HG03469 (cell line): ENCODE results near the gene GXYLT1.
"Not testable (repeated sequence)": the region's sequence is repeated elsewhere in the genome, so short reads cannot be mapped to it uniquely, and the experiment has no call there.

ENCODE experiments used
- ATAC-seq: cut with Tn5 transposase; IDR thresholded peaks from one replicate; pipeline ENCODE4 v1.9.1; 2021; ENCODE audit warnings: mild to moderate bottlenecking, moderate library complexity, moderate number of reproducible peaks; ENCODE audit not compliant: unreplicated experiment

Gene GXYLT1

DNA sequence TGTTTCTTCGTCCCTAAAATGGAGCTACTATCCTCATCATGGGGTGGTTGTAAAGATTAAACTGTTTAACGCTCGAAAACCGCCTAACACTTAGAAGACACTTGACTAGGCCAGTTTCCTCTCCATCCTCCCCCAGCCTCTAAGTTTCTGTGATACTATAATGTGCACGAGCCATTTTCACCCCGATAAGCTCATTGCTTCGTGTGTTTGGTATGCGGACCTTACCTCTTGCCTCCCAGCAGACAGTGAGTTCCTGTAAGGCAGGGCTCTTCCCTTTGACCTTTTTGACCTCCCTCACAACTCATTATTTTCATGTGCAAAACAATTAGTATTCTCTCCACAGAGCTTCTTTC is 499 bp upstream of the GXYLT1 start:
- ATAC-seq = no peak

- no peak for ATAC-seq
Measured at GRCh38 chr12:42144158-42144407, 591 bp downstream of the GXYLT1 start.

GRCh38 chr12:42143452-42144157 is 1.1 kb downstream of the GXYLT1 start:
- no peak for ATAC-seq

DNA sequence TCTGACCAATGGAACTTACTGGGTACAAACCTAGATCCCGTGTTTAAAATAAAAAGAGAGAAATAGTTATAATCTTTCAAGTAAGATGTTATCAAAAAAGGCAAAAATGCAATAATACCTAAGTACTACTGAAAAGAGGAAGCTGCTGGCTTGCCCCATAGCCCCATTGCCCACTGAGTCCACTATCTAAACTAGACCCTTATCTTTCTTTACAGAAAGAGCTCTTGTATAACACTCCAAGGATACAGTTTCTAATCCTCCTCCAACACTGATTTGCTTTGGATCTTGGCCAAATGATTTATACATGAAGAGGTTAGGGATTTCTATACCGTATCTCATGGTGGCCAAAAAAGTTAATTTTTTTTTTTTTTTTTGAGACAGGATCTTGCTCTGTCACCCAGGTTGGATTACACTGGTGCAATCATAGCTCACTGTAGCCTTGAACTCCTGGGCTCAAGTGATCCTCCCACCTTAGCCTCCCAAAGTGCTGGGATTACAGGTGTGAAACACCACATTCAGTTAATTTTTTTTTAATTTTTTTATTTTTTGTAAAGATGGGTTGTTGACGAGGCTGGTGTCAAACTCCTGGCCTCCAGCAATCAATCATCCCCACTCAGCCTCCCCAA is 2.6 kb downstream of the GXYLT1 start:
- no peak for ATAC-seq

DNA sequence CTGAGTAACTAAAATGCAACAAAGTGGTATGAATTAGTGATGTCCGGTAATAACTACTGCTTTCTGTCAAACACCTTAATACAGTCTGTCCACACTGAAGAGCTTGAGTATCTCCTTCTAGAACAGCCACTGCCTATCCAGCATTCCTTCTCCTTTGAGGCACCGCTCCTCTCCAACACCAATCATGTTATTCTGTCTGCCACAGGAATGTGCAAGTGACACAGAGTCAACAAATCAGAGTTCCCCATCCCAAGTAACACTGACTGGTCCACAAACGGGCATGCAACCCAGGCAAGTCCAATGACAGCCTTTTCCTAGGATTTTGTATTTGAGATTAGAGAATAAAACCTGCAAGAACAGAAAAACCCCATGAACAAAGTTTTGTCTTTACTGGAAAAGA is 3.8 kb downstream of the GXYLT1 start:
- ATAC-seq = no peak

DNA sequence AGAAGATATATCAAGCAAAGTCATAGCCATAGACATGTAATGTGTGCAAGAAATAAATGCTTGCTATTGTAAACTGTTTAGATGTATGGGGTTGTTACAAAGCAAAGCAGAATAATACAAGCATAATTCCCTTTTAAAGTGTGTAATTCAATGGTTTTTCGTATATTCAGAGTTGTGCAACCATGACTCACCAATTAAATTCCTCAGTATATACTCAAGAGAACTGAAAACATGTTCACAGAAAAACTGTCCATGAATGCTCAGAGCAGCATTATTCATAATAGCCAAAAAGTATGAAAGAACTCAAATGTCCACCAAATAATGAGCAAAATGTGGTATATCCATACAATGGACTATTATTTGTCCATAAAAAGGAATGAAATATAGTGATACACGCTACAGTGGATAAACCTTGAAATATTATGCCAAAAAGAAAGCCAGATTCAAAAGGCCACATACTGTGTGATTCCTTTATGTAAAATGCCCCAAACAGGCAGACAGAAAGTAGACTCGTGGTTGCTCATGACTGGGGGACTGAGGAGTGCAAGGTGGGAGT is 9.3 kb downstream of the GXYLT1 start:
- ATAC-seq = no peak

DNA sequence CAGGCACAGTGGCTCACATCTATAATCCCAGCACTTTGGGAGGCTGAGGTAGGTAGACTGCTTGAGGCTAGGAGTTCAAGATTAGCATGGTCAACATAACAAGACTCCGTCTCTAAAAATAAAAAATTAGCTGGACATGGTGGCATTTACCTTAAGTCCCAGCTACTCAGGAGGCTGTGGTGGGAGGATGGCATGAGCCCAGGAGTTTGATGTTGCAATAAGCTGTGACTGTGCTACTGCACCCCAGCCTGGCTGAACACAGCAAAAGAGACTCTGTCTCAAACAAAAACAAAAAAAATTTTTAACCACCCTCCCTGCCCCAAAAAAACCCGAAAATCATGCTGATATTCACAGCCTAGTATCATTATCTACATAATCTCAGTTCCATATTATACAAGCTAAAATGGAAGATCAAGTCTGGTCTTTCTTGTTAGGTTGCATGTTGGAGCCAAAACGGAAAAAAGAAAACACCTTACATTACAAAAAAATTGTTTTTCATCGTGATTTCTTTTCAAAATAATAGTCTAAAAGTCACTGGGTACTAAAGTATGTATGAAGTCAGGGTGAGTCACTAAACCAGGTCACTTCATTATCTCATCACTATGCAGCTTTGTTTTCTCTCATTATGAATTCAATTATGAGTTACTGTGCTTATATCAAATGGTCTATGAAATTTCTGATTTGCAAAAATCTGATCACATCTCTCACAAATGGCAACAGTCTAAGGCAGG is 13.8 kb downstream of the GXYLT1 start:
- ATAC-seq = no peak

- ATAC-seq = no peak
Measured at GRCh38 chr12:42129595-42130204, 15.0 kb downstream of the GXYLT1 start.

- no peak for ATAC-seq
Measured at GRCh38 chr12:42128888-42129287, 15.8 kb downstream of the GXYLT1 start.

DNA sequence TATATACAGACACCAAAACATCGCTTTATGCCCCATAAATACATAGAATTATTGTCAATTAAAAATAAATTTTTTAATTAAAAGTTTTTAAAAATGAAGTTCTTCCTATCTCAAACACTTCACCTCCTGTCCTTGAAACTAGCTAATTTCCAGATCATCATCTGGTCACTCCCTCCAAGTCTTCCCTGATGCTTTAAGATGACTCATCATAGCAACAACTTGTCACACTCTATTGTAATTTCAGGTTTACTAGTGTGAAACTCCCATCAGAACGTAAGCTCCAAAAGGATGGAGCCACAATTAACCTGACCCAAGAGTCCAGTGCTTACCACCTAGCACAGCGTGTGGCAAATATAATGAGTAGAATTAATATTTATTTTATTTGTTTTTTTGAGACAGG is 16.3 kb downstream of the GXYLT1 start:
- no peak for ATAC-seq

- ATAC-seq = no peak
Measured at GRCh38 chr12:42126963-42127362, 17.7 kb downstream of the GXYLT1 start.

DNA sequence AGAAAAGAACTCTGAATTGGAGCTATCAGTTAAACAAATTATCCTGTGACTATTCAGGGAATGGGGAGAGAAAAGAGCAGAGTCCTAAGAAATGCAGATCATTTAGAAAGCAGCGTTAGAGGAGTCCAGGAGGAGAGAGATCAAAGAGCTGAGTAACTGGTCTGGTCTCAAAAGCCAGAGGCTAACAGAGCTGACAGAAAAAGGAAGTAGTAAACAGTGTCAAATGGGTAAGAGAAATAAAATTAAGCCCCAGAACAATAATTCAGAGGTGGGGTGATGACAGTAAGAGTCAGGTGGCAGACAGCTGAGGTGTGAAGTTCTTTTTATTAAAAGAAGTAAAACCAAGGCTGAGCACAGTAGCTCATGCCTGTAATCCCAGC is 19.3 kb downstream of the GXYLT1 start:
- ATAC-seq = no peak

- no peak for ATAC-seq
Measured at GRCh38 chr12:42124764-42125387, 19.8 kb downstream of the GXYLT1 start.

GRCh38 chr12:42119085-42119633 is 25.5 kb downstream of the GXYLT1 start:
- no peak for ATAC-seq

- no peak for ATAC-seq
Measured at GRCh38 chr12:42118136-42118879, 26.4 kb downstream of the GXYLT1 start.

DNA sequence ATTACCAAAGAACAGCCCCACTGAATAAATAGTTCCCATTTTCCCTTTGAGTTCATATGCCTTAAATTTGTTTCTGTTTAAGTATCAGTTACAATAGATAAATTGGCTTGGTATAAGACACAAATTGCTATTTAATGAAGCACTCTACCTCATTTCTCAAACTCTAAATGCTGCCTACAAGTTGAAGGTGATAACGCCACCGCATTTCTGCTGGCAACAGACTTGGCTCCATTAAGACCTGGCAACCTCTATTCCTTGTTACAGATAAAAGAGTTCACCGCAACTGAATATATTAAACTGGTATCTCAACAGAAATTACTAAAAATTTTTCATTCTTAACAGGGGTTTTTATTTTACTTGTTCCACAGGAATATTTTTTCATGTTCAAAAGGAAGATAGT is 35.6 kb downstream of the GXYLT1 start:
- no peak for ATAC-seq

DNA sequence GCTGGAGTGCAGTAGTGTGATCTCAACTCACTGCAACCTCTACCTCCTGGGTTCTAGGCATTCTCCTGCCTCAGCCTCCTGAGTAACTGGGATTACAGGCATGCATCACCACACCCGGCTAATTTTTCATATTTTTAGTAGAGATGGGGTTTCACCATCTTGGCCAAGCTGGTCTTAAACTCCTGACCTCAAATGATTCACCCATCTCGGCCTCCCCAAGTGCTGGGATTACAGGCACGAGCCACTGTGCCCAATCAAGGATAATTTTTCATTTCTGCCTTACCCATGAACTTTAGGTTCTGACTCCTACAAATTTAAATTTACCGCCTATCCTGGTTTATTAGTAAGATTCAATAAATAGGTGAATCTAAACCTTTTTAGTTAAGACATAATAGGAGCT is 37.9 kb downstream of the GXYLT1 start:
- not testable (repeated sequence) for ATAC-seq

- no peak for ATAC-seq
Measured at GRCh38 chr12:42104784-42105183, 39.9 kb downstream of the GXYLT1 start.

DNA sequence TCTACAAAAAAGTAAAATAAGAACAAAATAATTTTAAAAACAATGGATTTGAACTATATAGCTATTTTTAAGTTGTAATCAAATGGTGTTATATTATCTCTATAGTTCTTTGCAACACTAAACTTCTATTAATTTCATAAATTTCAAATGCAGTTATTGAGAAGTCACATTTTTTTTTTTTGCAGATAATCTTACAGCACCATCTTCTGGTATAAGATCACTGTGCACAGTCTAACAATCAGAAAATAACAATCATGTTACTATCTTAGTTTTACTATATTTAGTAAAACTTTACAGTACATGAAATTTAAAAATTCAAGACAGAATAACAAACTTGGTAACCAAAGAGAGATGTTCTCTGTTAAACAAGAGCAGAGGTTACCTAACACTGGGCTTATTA is 40.6 kb downstream of the GXYLT1 start:
- ATAC-seq = no peak

DNA sequence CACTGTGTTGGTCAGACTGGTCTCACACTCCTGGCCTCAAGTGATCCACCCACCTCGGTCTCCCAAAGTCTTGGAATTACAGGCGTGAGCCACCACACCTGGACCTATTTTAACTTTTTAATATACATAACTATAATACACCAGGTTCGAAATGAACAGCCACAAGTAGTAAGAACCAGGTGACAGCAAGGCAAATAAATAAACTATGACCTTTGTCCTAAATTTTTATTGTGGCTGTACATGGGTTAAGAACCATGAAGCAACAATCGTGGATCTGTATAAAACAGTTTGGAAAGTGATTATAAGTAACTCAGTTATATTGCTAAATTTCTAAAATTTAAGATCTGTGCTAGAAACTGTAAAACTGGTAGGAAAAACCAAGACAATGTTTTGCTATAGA is 41.5 kb downstream of the GXYLT1 start:
- no peak for ATAC-seq
